Adrenal gland (tissue), 12 donors: ENCODE measurements around the gene PKIB. TPM values are rescaled to one million over a fixed set of nuclear protein-coding genes. Genes with fewer than 3 reads are reported as not detected.

Source experiments
- DNase-seq, 7 donors: peaks; one replicate each; pipeline ENCODE4 v3.0.0-alpha.2; 2019 to 2020
- H3K27ac ChIP-seq, 5 donors: fragments of 200-600 bp; sonication (generic) in 4 of 5; 1 replicate in 3 of 5; 2 replicates in 2 of 5; pipeline versions ENCODE4 v1.5.1 to v1.8.0; 2016 to 2020; ENCODE audit warnings: mild to moderate bottlenecking in 1 of 5
- H3K27me3 ChIP-seq: fragments of 200-600 bp; 2 replicates; pipeline ENCODE4 v1.8.0; 2021
- H3K36me3 ChIP-seq, 2 donors: fragments of 200-600 bp; replicated peaks in 1 of 2; 1 replicate in 1 of 2; 2 replicates in 1 of 2; pipeline versions ENCODE4 v1.5.1 to v1.8.0; 2018 to 2022
- H3K4me1 ChIP-seq, 2 donors: fragments of 200-600 bp; replicated peaks in 1 of 2; 1 replicate in 1 of 2; 2 replicates in 1 of 2; pipeline versions ENCODE4 v1.5.1 to v1.8.0; 2018 to 2021
- H3K4me3 ChIP-seq, 4 donors: fragments of 200-600 bp; sonication (generic) in 3 of 4; one replicate each; pipeline ENCODE4 v1.5.1; 2016 to 2018
- H3K9me3 ChIP-seq, 3 donors: fragments of 200-600 bp; sonication (generic) in 1 of 3; replicated peaks in 1 of 3; 1 replicate in 2 of 3; 2 replicates in 1 of 3; pipeline versions ENCODE4 v1.5.1 to v1.8.0; 2016 to 2021
- CTCF ChIP-seq, 6 experiments: fragments of 450-650 bp in 4 of 6; fragments of 200-600 bp in 2 of 6; sonication (generic) in 1 of 6; IDR thresholded peaks; 1 replicate in 5 of 6; 2 replicates in 1 of 6; pipeline versions ENCODE4 v1.5.1 to v1.8.0; 2016 to 2021; ENCODE audit warnings: antibody characterized with exemption in 6 of 6, mild to moderate bottlenecking in 2 of 6, moderate library complexity in 1 of 6
- POLR2A ChIP-seq, 2 donors: fragments of 450-650 bp; IDR thresholded peaks; one replicate each; pipeline ENCODE4 v1.6.1; 2017; ENCODE audit warnings: antibody characterized with exemption in 2 of 2, mild to moderate bottlenecking in 2 of 2, moderate library complexity in 1 of 2
- WGBS, 4 donors: extraction: QIAGEN DNeasy Blood & Tissue Kit in 2 of 4; methylation state at CpG; one replicate each; pipeline versions ENCODE4 v1.1.5 to v1.1.7; 2013 to 2017; 5-methylcytosine and 5-hydroxymethylcytosine counted together
- intact Hi-C, 2 donors: fragments of 100-400 bp; cut with DNase I; formaldehyde crosslinking; loops; one replicate each; pipeline versions ENCODE4 v1.14.1 to v1.15.0; 2022 to 2023
- polyA plus RNA-seq, 3 donors: library from polyadenylated mRNA; stranded (reverse); fragments of 200-250 nt in 2 of 3; fragments of 350-450 nt in 1 of 3; fragmentation: Illumina TruSeq in 1 of 3; extraction: RNeasy Lipid Tissue Mini Kit (QIAGEN cat#74804) in 1 of 3; gene quantifications; one replicate each; pipeline ENCODE4 v1.2.3, GENCODE V29; 2013 to 2014
- total RNA-seq, 9 donors: library from RNA; depleted of rRNA in 4 of 9; stranded (reverse); fragments of >200 nt in 4 of 9; fragments of 120-200 nt in 1 of 9; fragmentation: NEBNext Ultra II Directional in 1 of 9; extraction: Animal tissue kit (Norgen Biotek cat#: 25700) in 1 of 9; gene quantifications; one replicate each; pipeline versions ENCODE4 v1.1.0 to v1.2.4, GENCODE V29; 2013 to 2023
- donor health status: healthy with polysubstance abuse.
- donor health status: Bipolar disorder and iron deficiency.
- donor health status: DM: yes; HTN: yes; CAD: no.
- donor health status: DM: no; HTN: no; CAD: no.
- donor health status: DM: no; HTN: no; CAD: no.
- donor health status: DM: yes; HTN: yes; CAD: no.

PKIB gene
- total and polyA plus RNA-seq, 12 donors: 0.48 to 6.2 (median 2.5) TPM

DNA sequence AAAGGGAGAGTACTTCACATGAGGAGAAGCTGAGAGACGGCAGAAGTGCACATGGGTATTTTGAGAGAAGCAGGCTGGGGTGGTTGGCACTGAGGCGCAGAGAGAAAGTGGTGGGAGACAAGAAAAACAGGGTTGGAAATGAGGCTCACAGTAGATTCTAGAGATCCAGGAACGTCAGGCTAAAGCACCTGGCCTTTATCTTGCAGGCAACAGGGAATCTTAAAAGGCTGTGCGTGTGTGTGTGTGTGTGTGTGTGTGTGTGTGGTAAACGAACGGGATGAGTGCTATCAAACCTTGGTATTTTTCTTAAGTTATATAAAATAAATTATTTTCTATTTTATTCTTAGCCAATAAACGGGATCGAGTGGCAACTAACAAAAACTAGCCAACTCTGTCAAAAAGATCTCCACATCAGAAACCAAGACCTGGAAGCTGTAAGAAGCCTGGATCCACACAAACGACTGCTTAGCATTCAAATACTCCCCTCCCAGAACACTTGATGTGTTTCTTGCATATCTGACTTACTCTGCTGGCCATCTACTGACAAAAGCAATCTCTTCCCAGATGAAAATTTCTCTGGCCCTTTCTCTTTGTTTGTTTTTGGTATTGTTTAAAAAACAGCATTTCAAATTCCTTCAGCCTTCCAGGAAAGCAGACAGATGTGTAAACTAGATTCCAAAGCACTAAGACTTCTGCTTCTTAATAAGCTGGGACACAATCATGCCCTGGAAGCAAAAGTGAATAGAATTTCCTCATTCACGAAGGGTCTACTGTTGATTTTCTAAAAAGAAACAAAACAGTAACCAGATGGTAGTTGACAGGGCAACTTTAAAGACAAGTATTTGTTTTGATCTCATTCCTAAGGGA is 124.6 kb downstream of the PKIB start:
- no peak overlapping the region for H3K4me3 ChIP-seq
- H3K27me3 ChIP-seq: no peaks in the 10 kb centered on the region
- no peak overlapping the region for H3K27ac ChIP-seq
- DNase-seq: no peak
- intact Hi-C loops: loop anchor here (5.0 kb wide), 2 partner anchors 118 to 583 kb away; no protein-coding TSS in a partner anchor
- no peaks in the 10 kb centered on the region for H3K4me1 ChIP-seq
- H3K9me3 ChIP-seq: no peaks in the 10 kb centered on the region
- H3K36me3 ChIP-seq: no peaks in the 10 kb centered on the region
- TF ChIP-seq CTCF (IDR thresholded peaks at IDR 0.05) (no peak), POLR2A (IDR thresholded peaks at IDR 0.05) (no peak)
- WGBS, 4 donors: 52 to 63% (median 54%) methylated on average over 10 of the region's 10 CpGs

DNA sequence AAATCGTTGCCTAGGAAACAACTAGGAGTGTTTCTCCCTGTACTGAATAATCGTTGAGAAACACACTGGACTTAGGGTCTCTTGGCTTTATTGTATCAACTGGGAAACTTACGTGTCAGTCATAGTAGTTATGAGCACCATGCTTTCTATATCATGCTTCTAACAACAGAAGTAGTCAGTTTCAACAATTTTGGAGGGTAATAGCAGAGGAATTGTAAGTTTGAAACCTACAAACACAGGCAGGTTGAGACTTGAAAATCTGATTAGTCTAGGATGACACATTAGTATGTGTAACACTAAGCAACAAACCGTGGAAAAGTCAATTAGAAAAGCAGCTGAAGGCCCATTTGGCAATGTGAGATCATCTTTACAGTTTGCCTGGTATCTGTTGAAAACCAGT is 125.4 kb downstream of the PKIB start:
- Histone ChIP-seq H3K4me1 (no peaks in the 10 kb centered on the region), H3K4me3 (no peak overlapping the region), H3K27me3 (no peaks in the 10 kb centered on the region), H3K27ac (no peak overlapping the region), H3K9me3 (no peaks in the 10 kb centered on the region), H3K36me3 (no peaks in the 10 kb centered on the region)
- no peak for TF ChIP-seq POLR2A (IDR thresholded peaks at IDR 0.05)
- TF ChIP-seq CTCF (IDR thresholded peaks at IDR 0.05): no peak
- DNase-seq: no peak
- intact Hi-C loops: no loop called here
- WGBS, 4 donors: 57 to 82% (median 67%) methylated on average over 4 of the region's 4 CpGs

DNA sequence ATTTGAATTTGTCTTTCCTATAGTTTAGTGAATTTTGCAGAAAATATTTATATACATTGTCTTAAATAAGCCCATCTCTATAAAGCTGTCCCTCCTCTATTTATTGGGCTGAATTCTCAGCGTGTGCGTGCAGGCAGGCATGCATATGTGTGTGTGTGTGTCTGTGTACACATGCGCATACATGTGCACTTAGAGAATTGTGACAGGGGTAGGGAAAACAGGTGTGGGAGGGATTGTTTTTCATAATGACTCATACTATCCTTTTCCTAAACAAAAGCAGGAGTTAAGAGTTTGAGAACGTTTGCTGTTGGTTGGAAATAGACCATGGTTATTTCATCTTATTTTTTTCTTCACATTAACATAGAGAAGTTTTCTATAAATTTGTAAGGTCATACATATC is 126.0 kb downstream of the PKIB start:
- H3K36me3 ChIP-seq: no peaks in the 10 kb centered on the region
- DNase-seq: no peak
- no peak overlapping the region for H3K4me3 ChIP-seq
- intact Hi-C loops: no loop called here
- H3K27ac ChIP-seq: no peak overlapping the region
- H3K27me3 ChIP-seq: no peaks in the 10 kb centered on the region
- WGBS, 4 donors: 72 to 75% (median 73%) methylated on average over 4 of the region's 4 CpGs
- no peaks in the 10 kb centered on the region for H3K4me1 ChIP-seq
- TF ChIP-seq POLR2A (IDR thresholded peaks at IDR 0.05) (no peak), CTCF (IDR thresholded peaks at IDR 0.05) (no peak)
- H3K9me3 ChIP-seq: no peaks in the 10 kb centered on the region

- TF ChIP-seq POLR2A (IDR thresholded peaks at IDR 0.05): no peak
- no peak for TF ChIP-seq CTCF (IDR thresholded peaks at IDR 0.05)
- Histone ChIP-seq H3K4me3 (no peak overlapping the region), H3K27ac (no peak overlapping the region), H3K4me1 (no peaks in the 10 kb centered on the region), H3K36me3 (no peaks in the 10 kb centered on the region), H3K27me3 (no peaks in the 10 kb centered on the region), H3K9me3 (no peaks in the 10 kb centered on the region)
- 28 to 46% (median 42%) methylated on average over 3 of the region's 3 CpGs for WGBS, 4 donors
- DNase-seq: no peak
- intact Hi-C loops: no loop called here
Measured at GRCh38 chr6:122736616-122737015, 126.4 kb downstream of the PKIB start.
